GM12892 (cell line): ENCODE measurements around the gene MFN1.

ENCODE experiments used
- DNase-seq: peaks from one replicate; pipeline ENCODE4 v3.0.0; 2011; ENCODE audit not compliant: insufficient read length
- FAIRE-seq: peaks from 2 replicates; lab custom pipeline; 2011; peaks lifted over from hg19 to GRCh38; lab: Jason Lieb, UNC
- POLR2A ChIP-seq: IDR thresholded peaks from 2 replicates; pipeline ENCODE4 v1.6.1; 2011; ENCODE audit warnings: low read depth, low read length, control low read depth
- POLR2AphosphoS5 ChIP-seq: IDR thresholded peaks from 2 replicates; pipeline ENCODE4 v1.6.1; 2011; ENCODE audit warnings: low read depth, low read length, control low read depth
- TAF1 ChIP-seq: IDR thresholded peaks from 2 replicates; pipeline ENCODE4 v1.6.1; 2011; ENCODE audit warnings: low read depth, mild to moderate bottlenecking, control low read depth, low read length, borderline replicate concordance

MFN1 gene

DNA sequence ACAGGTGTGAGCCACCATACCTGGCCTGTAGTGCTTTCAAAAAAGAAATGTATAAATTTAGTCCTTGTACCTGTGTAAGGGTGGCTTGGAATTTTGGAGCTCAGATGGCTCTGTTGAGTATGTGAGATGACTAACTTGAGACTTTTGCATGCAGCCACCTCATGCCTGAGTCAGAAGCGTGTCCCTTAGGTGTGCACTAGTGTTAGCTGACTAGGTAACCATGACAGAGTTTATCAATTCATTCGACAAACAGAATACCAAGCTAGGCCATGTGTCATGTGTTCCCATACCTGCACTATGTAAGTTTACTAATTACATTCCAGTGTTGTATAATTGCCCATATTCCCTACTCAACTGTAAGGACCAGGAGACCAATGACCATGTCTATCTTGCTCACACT is 28.6 kb upstream of the MFN1 start:
- TF ChIP-seq POLR2AphosphoS5: no peak
- TF ChIP-seq TAF1: no peak
- TF ChIP-seq POLR2A: no peak
- DNase-seq: no peak
- no peak for FAIRE-seq

- no peak for DNase-seq
- TF ChIP-seq POLR2AphosphoS5 (no peak), POLR2A (no peak), TAF1 (no peak)
- no peak for FAIRE-seq
Measured at GRCh38 chr3:179321668-179322285, 25.7 kb upstream of the MFN1 start.

- FAIRE-seq (peak; percentile 81), DNase-seq (peak; percentile 90)
- TF ChIP-seq POLR2A (peak; percentile 72), TAF1 (no peak; the same call in 1 of the 2 replicates), POLR2AphosphoS5 (no peak; the same call in 1 of the 2 replicates)
Measured at GRCh38 chr3:179322286-179323196, 25.0 kb upstream of the MFN1 start, which contains the start of gene ZNF639. ZNF639 (plus strand) TSS chr3:179323031; CDS start chr3:179328294, 5,263 bp downstream.

- DNase-seq (peak; percentile 49), FAIRE-seq (peak; percentile 67)
- peak; percentile 4; the same call in 1 of the 2 replicates for TF ChIP-seq POLR2A
- no peak; the same call in 1 of the 2 replicates for TF ChIP-seq POLR2AphosphoS5
- TF ChIP-seq TAF1: no peak; the same call in 1 of the 2 replicates
Measured at GRCh38 chr3:179323197-179324110, 24.1 kb upstream of the MFN1 start.

- FAIRE-seq (peak; percentile 76), DNase-seq (no peak)
- no peak for TF ChIP-seq POLR2AphosphoS5
- no peak for TF ChIP-seq POLR2A
- TF ChIP-seq TAF1: no peak
Measured at GRCh38 chr3:179324270-179324754, 23.2 kb upstream of the MFN1 start.

GRCh38 chr3:179330438-179330837 is 17.1 kb upstream of the MFN1 start:
- no peak for DNase-seq
- FAIRE-seq: no peak
- TF ChIP-seq POLR2AphosphoS5 (no peak), TAF1 (no peak)

DNA sequence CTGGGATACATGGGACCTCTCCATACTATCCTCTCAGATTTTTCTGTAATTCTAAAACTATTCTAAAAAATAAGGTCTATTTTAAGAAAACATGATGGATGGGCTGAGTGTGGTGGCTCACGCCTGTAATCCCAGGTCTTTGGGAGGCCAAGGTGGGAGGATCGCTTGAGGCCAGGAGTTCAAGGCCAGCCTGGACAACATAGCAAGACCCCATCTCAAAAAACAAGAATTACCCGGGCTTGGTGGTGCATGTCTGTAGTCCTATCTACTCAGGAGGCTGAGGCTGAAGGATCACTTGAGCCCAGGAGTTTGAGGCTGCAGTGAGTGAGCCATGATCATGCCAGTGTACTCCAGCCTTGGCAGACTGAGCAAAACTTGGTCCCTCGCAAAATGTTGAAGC is 15.3 kb upstream of the MFN1 start:
- TF ChIP-seq POLR2AphosphoS5 (no peak), TAF1 (no peak)
- no peak for FAIRE-seq

GRCh38 chr3:179333084-179333483 is 14.4 kb upstream of the MFN1 start:
- DNase-seq (no peak), FAIRE-seq (no peak)
- no peak for TF ChIP-seq TAF1
- TF ChIP-seq POLR2A: no peak
- TF ChIP-seq POLR2AphosphoS5: no peak

More for the DNA sequence above, 15.3 kb upstream of the MFN1 start:
- no peak for DNase-seq

DNA sequence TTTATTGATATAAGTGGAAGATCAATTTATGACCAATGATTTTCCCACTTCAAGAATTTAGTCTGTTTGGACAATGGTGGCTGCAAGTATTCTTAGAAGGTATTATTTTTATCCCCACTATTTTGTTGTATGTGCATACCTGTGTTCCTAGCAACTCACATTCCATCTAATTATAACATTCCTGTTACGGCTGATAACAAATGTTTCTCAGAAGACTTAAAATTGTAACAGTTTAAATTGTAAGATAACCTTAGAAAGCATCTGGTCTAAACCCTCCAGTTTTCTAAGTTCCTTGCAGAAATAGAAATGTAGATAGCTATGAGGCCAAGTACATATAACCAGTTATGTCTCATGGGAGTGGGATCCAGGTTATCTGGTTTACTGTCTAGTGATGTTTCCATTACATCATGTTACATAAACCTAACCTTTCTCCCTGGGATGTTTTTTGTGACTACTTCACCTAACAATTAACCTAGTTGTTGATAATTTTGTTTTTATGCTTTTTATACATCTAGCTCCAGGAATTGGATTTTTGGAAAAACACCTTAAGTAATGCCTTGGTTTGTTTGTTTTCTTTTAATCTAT is 11.1 kb upstream of the MFN1 start:
- FAIRE-seq: no peak
- TF ChIP-seq TAF1 (no peak), POLR2AphosphoS5 (no peak), POLR2A (no peak)
- no peak for DNase-seq

DNA sequence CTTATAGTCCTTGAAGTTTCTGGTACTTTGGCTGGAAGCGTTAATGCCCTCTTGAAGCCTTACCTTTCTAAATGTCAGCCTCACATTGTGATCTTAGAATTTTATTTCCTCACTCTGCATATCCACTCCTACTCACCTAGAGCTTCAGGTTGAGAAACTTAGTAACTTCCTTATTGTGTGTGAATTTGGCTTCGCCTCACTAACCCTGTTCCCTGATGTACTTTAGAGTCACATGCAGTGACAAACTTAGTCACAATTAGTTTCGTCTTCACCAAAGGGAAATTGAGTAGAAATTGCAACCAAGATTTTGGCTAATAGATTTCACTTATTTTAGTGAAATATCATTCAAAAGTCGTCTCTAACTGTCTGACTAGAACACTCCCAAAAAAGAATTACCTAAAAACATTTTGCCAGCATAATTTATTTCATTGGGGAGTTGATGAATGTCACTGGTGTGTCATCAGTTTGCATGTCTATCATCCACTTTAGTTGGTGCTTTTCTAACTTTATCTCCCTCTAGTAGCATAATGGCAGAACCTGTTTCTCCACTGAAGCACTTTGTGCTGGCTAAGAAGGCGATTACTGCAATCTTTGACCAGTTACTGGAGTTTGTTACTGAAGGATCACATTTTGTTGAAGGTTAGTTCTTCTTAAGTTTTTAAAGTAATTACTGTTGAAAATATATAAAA is 960 bp downstream of the MFN1 start:
- peak; percentile 16 for DNase-seq
- FAIRE-seq: peak; percentile 84
- 0 out of 2 replicates have a peak, but pooled peaks have one; percentile 12 for TF ChIP-seq POLR2AphosphoS5
- TF ChIP-seq POLR2A: no peak
